GM10847 (cell line): ENCODE data around the gene CECR2.

Experiments used
- POLR2A ChIP-seq: IDR thresholded peaks from 2 replicates; pipeline ENCODE4 v1.6.1; 2011; ENCODE audit not compliant: insufficient read length; ENCODE audit errors: extremely low read depth

CECR2 gene

GRCh38 chr22:17578136-17578754 lies 209.0 kb downstream of the CECR2 start:
- no peak for TF ChIP-seq POLR2A

GRCh38 chr22:17579535-17579981 lies 210.3 kb downstream of the CECR2 start:
- no peak for TF ChIP-seq POLR2A

GRCh38 chr22:17580441-17581031 lies 211.3 kb downstream of the CECR2 start:
- TF ChIP-seq POLR2A: no peak

- no peak for TF ChIP-seq POLR2A
Observed at GRCh38 chr22:17581056-17581455, 211.8 kb downstream of the CECR2 start.

- no peak for TF ChIP-seq POLR2A
Observed at GRCh38 chr22:17581631-17582030, 212.4 kb downstream of the CECR2 start.

- TF ChIP-seq POLR2A: no peak
Observed at GRCh38 chr22:17583151-17583550, 213.9 kb downstream of the CECR2 start.

GRCh38 chr22:17586831-17587440 lies 217.7 kb downstream of the CECR2 start:
- no peak for TF ChIP-seq POLR2A

GRCh38 chr22:17587629-17588028 lies 218.4 kb downstream of the CECR2 start:
- TF ChIP-seq POLR2A: no peak

GRCh38 chr22:17588606-17589005 lies 219.3 kb downstream of the CECR2 start:
- no peak for TF ChIP-seq POLR2A

- TF ChIP-seq POLR2A: no peak
Observed at GRCh38 chr22:17589810-17590375, 220.6 kb downstream of the CECR2 start.

GRCh38 chr22:17590586-17590985 lies 221.3 kb downstream of the CECR2 start:
- TF ChIP-seq POLR2A: no peak

- TF ChIP-seq POLR2A: no peak
Observed at GRCh38 chr22:17592201-17592600, 222.9 kb downstream of the CECR2 start.

- no peak for TF ChIP-seq POLR2A
Observed at GRCh38 chr22:17596226-17596625, 227.0 kb downstream of the CECR2 start.

- TF ChIP-seq POLR2A: no peak
Observed at GRCh38 chr22:17597217-17597616, 228.0 kb downstream of the CECR2 start.

- TF ChIP-seq POLR2A: no peak
Observed at GRCh38 chr22:17598318-17598717, 229.1 kb downstream of the CECR2 start.

- no peak for TF ChIP-seq POLR2A
Observed at GRCh38 chr22:17601031-17601430, 231.8 kb downstream of the CECR2 start.
